Activated naive CD8-positive, alpha-beta T cell (primary cell): ENCODE data around the gene SORCS2.
A peak's percentile ranks its signal among the peaks of the same experiment; 100 is the strongest.

Source experiments
- H3K27ac Mint-ChIP-seq: one replicate; pipeline ENCODE4 v1.8.0; 2021; ENCODE audit warnings: mixed read lengths
- H3K27me3 Mint-ChIP-seq: one replicate; pipeline ENCODE4 v1.8.0; 2021; ENCODE audit warnings: mixed read lengths
- H3K36me3 Mint-ChIP-seq: one replicate; pipeline ENCODE4 v1.8.0; 2021; ENCODE audit warnings: mixed read lengths
- H3K4me1 Mint-ChIP-seq: one replicate; pipeline ENCODE4 v1.8.0; 2021; ENCODE audit warnings: low read depth, mixed read lengths
- H3K4me3 Mint-ChIP-seq: one replicate; pipeline ENCODE4 v1.8.0; 2021; ENCODE audit warnings: mild to moderate bottlenecking, mixed read lengths
- H3K9me3 Mint-ChIP-seq: one replicate; pipeline ENCODE4 v1.8.0; 2021; ENCODE audit warnings: low read depth, mixed read lengths

The SORCS2 gene

DNA sequence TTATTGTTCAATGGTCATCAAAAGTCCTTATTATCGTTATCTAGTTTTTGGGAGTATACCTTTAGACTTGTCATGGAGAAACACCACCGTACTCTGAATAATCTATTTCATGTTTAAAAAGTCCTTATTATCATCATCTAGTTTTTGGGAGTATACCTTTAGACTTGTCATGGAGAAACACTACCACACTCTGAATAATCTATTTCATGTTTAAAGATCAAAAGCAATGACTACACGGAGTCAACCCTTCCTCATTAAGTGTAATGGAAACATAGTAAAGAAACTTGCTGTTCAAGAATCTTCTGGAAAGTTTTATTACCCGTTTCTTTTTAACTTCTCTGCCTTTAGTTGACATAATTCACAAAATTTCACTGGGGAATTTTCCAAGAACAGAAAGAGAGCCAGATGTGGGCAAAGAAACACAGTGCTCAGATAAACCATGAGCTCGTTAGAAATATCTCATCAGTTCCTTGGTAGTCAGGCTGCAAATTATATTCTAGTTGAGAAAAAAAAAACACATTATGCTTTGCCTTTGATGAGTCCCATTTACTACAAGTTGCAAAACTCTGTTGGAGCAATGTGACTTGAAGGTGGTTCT lies 588.5 kb downstream of the SORCS2 start:
- H3K9me3 Mint-ChIP-seq, result no peaks in the 10 kb centered on the region
- H3K4me3 Mint-ChIP-seq, result peak overlapping the region; percentile 40
- peaks cover 32% of the 10 kb centered on the region for H3K4me1 Mint-ChIP-seq
- no peaks in the 10 kb centered on the region for H3K27me3 Mint-ChIP-seq
- peak overlapping the region; percentile 93 for H3K27ac Mint-ChIP-seq
- peaks cover 12% of the 10 kb centered on the region for H3K36me3 Mint-ChIP-seq

DNA sequence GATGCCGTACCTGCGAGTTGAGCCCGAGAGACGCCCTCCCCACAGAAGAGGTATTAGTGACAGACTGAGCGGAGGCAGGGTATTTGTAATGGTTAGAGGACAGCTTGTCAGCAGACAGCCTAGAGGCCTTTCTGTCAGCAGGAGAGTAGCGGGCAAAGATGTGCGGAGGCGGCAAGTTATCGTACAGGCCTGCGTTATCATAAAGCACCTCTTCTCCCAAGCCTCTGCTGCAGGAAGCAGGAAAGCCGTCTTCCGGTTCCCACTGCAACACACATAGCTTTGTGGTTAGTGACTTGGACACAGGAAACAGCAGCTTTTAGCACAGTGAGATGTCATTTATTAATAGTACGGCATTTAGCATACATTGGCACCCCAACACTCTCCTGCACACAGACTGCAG lies 589.0 kb downstream of the SORCS2 start:
- Mint-ChIP-seq H3K27ac (peak overlapping the region; percentile 93), H3K36me3 (peaks cover 12% of the 10 kb centered on the region), H3K4me1 (peaks cover 32% of the 10 kb centered on the region), H3K9me3 (no peaks in the 10 kb centered on the region), H3K4me3 (peak overlapping the region; percentile 40), H3K27me3 (no peaks in the 10 kb centered on the region)

DNA sequence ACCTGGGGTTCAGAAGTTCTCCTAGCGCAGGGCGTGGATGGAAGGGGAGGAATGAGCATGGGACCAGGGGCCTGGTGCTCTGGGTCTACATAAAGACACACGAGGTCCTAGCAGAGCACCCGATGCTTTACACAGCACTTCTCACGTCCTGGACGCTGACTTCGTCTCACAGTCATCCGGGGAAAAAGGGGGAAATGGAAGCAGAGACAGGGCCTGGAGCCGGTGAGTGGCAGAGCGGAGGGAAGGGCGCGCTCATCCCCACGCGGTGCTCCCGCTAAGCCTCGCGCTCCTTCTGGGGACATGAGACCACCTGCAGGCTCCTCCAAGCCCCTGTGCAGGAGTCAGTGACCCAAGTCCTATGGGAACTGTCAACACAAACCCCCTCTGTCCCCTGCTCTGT lies 589.7 kb downstream of the SORCS2 start:
- Mint-ChIP-seq H3K9me3 (no peaks in the 10 kb centered on the region), H3K4me1 (peaks cover 32% of the 10 kb centered on the region), H3K4me3 (no peak overlapping the region), H3K27ac (peak overlapping the region; percentile 46), H3K27me3 (no peaks in the 10 kb centered on the region), H3K36me3 (peaks cover 6% of the 10 kb centered on the region)

GRCh38 chr4:7782783-7783182 lies 590.4 kb downstream of the SORCS2 start:
- peaks cover 5% of the 10 kb centered on the region for H3K36me3 Mint-ChIP-seq
- H3K4me1 Mint-ChIP-seq, result peaks cover 32% of the 10 kb centered on the region
- H3K27me3 Mint-ChIP-seq, result no peaks in the 10 kb centered on the region
- H3K27ac Mint-ChIP-seq, result peak overlapping the region; percentile 10
- no peak overlapping the region for H3K4me3 Mint-ChIP-seq
- H3K9me3 Mint-ChIP-seq, result no peaks in the 10 kb centered on the region

- H3K9me3 Mint-ChIP-seq, result no peaks in the 10 kb centered on the region
- H3K4me1 Mint-ChIP-seq, result peaks cover 32% of the 10 kb centered on the region
- no peak overlapping the region for H3K4me3 Mint-ChIP-seq
- no peaks in the 10 kb centered on the region for H3K27me3 Mint-ChIP-seq
- H3K36me3 Mint-ChIP-seq, result peaks cover 5% of the 10 kb centered on the region
- H3K27ac Mint-ChIP-seq, result peak overlapping the region; percentile 62
Observed at GRCh38 chr4:7783541-7783940, 591.2 kb downstream of the SORCS2 start.

DNA sequence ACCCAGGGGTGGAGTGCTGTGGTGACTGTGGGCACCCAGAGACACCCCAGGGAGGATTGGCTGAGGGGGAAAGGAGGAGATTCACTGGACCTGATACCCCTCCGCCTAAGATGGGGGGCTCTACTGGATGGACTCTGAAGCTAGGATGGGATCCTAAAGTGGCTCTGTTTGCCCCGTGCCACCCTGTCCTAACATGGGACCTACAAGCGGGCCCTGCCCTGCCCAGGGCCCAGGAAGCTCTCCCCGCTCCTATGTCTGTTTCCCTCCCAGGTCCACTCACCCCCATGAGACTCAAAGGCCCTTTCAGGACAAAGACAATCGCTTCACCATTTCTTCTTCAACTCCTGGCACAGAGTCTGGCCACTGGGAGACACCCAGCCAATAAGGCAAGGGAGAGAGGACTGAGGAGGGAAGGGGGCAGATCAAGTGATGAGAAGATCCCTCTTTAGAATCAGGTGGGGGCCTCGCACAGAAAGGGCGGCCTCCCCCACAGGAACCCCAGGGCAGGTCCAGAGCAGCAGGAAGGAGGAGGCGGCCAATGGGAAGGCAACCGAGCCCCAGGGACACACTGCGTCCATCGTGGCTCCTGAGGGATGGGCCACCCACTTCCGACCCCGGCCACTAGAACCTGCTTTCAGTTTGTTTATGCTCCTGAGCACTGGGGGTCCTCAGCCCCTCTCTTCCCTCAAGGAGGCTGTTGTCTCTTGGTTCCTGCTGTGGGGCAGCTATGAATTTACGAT lies 592.0 kb downstream of the SORCS2 start:
- Mint-ChIP-seq H3K4me3 (no peak overlapping the region), H3K4me1 (peaks cover 28% of the 10 kb centered on the region), H3K9me3 (no peaks in the 10 kb centered on the region), H3K36me3 (peaks cover 5% of the 10 kb centered on the region), H3K27me3 (no peaks in the 10 kb centered on the region), H3K27ac (no peak overlapping the region)

DNA sequence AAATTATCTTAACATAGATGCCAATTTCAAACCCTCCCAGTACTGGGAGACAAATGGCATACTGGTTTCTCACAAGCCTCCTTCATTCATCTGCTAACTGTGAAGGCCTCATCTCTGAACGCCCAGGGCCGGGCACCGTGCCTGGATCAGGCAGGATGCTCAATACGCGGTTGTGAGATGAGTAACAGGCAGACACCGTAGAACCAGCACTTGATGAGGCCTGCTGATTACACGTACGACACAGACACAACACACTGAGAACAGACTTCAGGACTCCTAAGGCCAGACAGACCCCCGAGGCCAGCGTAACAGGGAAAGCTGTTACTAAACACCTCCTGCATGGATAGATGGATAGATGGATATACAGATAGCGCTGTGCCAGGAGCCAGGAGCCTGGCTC lies 592.7 kb downstream of the SORCS2 start:
- peaks cover 7% of the 10 kb centered on the region for H3K36me3 Mint-ChIP-seq
- H3K9me3 Mint-ChIP-seq, result no peaks in the 10 kb centered on the region
- no peak overlapping the region for H3K4me3 Mint-ChIP-seq
- H3K4me1 Mint-ChIP-seq, result peaks cover 23% of the 10 kb centered on the region
- no peaks in the 10 kb centered on the region for H3K27me3 Mint-ChIP-seq
- no peak overlapping the region for H3K27ac Mint-ChIP-seq

- Mint-ChIP-seq H3K9me3 (no peaks in the 10 kb centered on the region), H3K36me3 (peaks cover 5% of the 10 kb centered on the region), H3K4me1 (peaks cover 15% of the 10 kb centered on the region), H3K27ac (no peak overlapping the region), H3K27me3 (no peaks in the 10 kb centered on the region), H3K4me3 (no peak overlapping the region)
Observed at GRCh38 chr4:7786040-7786439, 593.7 kb downstream of the SORCS2 start.

- peaks cover 10% of the 10 kb centered on the region for H3K4me1 Mint-ChIP-seq
- H3K36me3 Mint-ChIP-seq, result peaks cover 5% of the 10 kb centered on the region
- no peak overlapping the region for H3K4me3 Mint-ChIP-seq
- no peaks in the 10 kb centered on the region for H3K9me3 Mint-ChIP-seq
- no peak overlapping the region for H3K27ac Mint-ChIP-seq
- no peaks in the 10 kb centered on the region for H3K27me3 Mint-ChIP-seq
Observed at GRCh38 chr4:7786517-7786916, 594.2 kb downstream of the SORCS2 start.

- peaks cover 6% of the 10 kb centered on the region for H3K4me1 Mint-ChIP-seq
- no peak overlapping the region for H3K27ac Mint-ChIP-seq
- H3K9me3 Mint-ChIP-seq, result no peaks in the 10 kb centered on the region
- no peak overlapping the region for H3K4me3 Mint-ChIP-seq
- H3K36me3 Mint-ChIP-seq, result peaks cover 5% of the 10 kb centered on the region
- H3K27me3 Mint-ChIP-seq, result no peaks in the 10 kb centered on the region
Observed at GRCh38 chr4:7787067-7787466, 594.7 kb downstream of the SORCS2 start.

DNA sequence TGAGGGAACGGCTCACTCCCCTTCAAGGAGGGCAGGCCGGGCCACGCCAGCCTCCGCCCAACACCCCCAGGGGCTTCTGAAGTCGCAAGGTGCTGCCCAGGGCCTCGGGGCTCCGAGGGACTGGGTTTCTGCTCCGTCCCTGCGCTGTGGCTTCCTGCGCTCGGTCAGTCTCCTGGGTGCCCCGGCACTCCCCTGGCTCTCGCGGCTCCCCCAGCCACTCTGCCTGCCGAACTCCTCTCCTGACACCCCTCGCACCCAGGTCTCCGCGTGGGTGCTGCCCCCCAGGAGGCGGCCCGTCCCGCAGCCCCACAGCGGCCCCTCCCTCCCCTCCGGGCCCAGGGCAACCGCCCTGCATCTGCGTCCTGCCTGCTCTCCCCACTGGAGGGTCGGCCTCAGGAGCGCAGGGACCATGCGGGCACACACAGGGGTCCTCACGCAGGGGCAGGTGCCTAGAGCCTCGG lies 595.4 kb downstream of the SORCS2 start:
- peaks cover 7% of the 10 kb centered on the region for H3K36me3 Mint-ChIP-seq
- H3K27ac Mint-ChIP-seq, result no peak overlapping the region
- no peaks in the 10 kb centered on the region for H3K9me3 Mint-ChIP-seq
- H3K27me3 Mint-ChIP-seq, result no peaks in the 10 kb centered on the region
- no peak overlapping the region for H3K4me3 Mint-ChIP-seq
- peaks cover under 1% of the 10 kb centered on the region for H3K4me1 Mint-ChIP-seq

DNA sequence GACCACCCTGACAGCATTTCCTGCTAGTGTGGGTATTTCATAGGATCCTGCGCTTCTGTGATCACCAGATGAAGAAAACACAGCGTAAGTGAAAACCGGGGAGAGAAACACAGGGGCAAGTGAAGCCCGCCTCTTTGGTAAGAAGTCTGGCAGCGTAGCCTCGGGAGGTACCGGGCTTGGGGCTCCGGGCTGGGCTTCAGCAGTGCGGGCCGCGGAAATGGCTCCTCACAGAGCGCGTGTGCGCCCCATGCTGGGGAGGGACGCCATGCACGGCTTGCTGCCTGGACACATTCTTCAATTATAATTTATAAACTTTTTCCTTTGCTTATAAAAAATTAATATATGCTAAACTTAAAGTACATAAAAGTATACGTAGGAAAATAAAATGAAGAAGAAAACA lies 595.9 kb downstream of the SORCS2 start:
- Mint-ChIP-seq H3K27ac (no peak overlapping the region), H3K4me1 (no peaks in the 10 kb centered on the region), H3K36me3 (peaks cover 7% of the 10 kb centered on the region), H3K9me3 (no peaks in the 10 kb centered on the region), H3K4me3 (no peak overlapping the region), H3K27me3 (no peaks in the 10 kb centered on the region)

DNA sequence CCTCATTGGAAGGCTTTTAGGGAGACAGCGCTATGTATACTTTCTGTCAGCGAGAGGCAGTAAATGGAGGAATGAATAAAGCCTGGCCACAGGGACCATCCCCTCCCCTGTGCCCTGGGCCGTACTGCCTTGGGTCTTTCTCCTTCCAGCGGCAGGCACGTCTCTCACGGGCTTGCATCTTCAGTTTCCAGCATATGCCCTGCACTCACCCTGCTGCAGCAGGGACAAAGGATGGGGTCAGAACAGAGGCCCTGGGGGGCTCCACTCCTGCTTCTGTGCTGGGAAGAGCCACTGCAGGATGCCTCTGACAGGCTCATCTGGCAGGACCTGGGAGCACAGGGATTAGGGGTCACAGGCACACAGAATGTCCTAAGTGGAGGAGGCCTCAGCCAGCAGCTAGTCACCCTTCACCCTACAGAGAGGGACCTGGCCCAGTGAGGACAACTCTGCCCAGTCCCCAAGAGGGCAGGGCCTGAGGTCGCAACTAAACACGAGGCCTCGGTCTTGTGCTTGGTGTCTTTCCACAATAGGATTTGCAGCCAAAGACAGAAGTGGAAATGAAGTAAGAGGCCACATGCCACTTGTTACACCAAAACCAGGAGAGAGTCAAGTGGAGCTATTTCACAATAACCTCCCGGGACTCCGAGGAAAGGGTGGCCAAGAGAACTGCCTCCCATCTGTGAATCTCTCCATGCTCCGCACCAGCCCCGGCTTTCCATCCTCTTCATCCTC lies 596.5 kb downstream of the SORCS2 start:
- Mint-ChIP-seq H3K9me3 (no peaks in the 10 kb centered on the region), H3K36me3 (peaks cover 7% of the 10 kb centered on the region), H3K4me3 (no peak overlapping the region), H3K27me3 (no peaks in the 10 kb centered on the region), H3K4me1 (no peaks in the 10 kb centered on the region), H3K27ac (no peak overlapping the region)

DNA sequence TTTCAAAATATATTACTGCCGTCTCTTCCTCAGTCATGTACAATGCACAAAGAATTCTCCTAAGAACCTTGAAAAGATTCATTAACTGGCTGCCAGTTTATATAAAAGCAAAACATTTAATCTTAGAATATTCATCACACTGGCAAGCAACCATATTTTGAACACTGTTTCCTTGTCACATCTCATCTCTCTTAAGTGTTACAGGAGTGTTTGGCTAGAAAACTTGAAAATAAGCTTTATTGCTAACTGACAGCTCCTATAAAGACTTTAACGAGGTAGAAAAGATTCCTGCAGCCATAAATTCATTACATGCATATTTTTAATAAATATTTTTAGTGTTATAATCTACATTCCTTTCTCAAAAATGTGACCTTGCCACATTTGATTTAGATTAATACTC lies 597.7 kb downstream of the SORCS2 start:
- Mint-ChIP-seq H3K27ac (no peak overlapping the region), H3K27me3 (no peaks in the 10 kb centered on the region), H3K9me3 (no peaks in the 10 kb centered on the region), H3K4me3 (no peak overlapping the region), H3K4me1 (no peaks in the 10 kb centered on the region), H3K36me3 (peaks cover 6% of the 10 kb centered on the region)

- H3K4me1 Mint-ChIP-seq, result no peaks in the 10 kb centered on the region
- no peak overlapping the region for H3K4me3 Mint-ChIP-seq
- H3K36me3 Mint-ChIP-seq, result peaks cover 4% of the 10 kb centered on the region
- no peaks in the 10 kb centered on the region for H3K9me3 Mint-ChIP-seq
- H3K27me3 Mint-ChIP-seq, result no peaks in the 10 kb centered on the region
- no peak overlapping the region for H3K27ac Mint-ChIP-seq
Observed at GRCh38 chr4:7790999-7791398, 598.7 kb downstream of the SORCS2 start.
